H1 (cell line): Measurements from ENCODE around the gene BATF3. TPM values are rescaled to one million over a fixed set of nuclear protein-coding genes. Genes with fewer than 3 reads are reported as not detected.

Experiments used
- CTCF ChIA-PET: fragments of 300-600 bp; sonication (Branson Sonifier 250); formaldehyde crosslinking; loops from one replicate; lab custom pipeline; 2021; ENCODE audit not compliant: partially characterized antibody; lab: Charles Lee
- POLR2A ChIA-PET: fragments of 300-600 bp; sonication (Branson Sonifier 250); formaldehyde crosslinking; loops from one replicate; lab custom pipeline; 2021; ENCODE audit warnings: inconsistent platforms; ENCODE audit not compliant: partially characterized antibody; lab: Charles Lee
- DNase-seq, 2 experiments: peaks; one replicate each; pipeline versions ENCODE4 v3.0.0 to v3.0.0-alpha.2; 2010 to 2022; ENCODE audit warnings: low spot score in 2 of 2, low read depth in 1 of 2, mixed read lengths in 1 of 2
- FAIRE-seq: peaks from 2 replicates; lab custom pipeline; 2011; peaks lifted over from hg19 to GRCh38; lab: Jason Lieb, UNC
- H2AFZ ChIP-seq: 2 replicates; pipeline ENCODE4 v1.8.1; 2012; ENCODE audit warnings: low read length, inconsistent platforms
- H2AK5ac ChIP-seq: 2 replicates; pipeline ENCODE4 v1.6.1; 2013; ENCODE audit warnings: low read depth, low read length
- H2BK120ac ChIP-seq: replicated peaks from 2 replicates; pipeline ENCODE3; 2013; ENCODE audit warnings: low read depth, low read length, inconsistent platforms
- H2BK12ac ChIP-seq: 2 replicates; pipeline ENCODE4 v1.6.1; 2013; ENCODE audit warnings: low read depth, low read length
- H2BK15ac ChIP-seq: 2 replicates; pipeline ENCODE4 v1.6.1; 2013; ENCODE audit warnings: low read length
- H2BK20ac ChIP-seq: 2 replicates; pipeline ENCODE4 v1.6.1; 2013; ENCODE audit warnings: low read length
- H2BK5ac ChIP-seq: 2 replicates; pipeline ENCODE4 v1.6.1; 2013; ENCODE audit warnings: low read depth, low read length
- H3K14ac ChIP-seq: 2 replicates; pipeline ENCODE4 v1.6.1; 2013; ENCODE audit warnings: inconsistent platforms; ENCODE audit not compliant: insufficient read length
- H3K18ac ChIP-seq: 2 replicates; pipeline ENCODE4 v1.6.1; 2013; ENCODE audit warnings: low read length; ENCODE audit errors: extremely low read depth
- H3K23ac ChIP-seq: 2 replicates; pipeline ENCODE4 v1.6.1; 2013; ENCODE audit warnings: inconsistent platforms; ENCODE audit not compliant: insufficient read length
- H3K23me2 ChIP-seq: 2 replicates; pipeline ENCODE4 v1.6.1; 2013; ENCODE audit warnings: low read depth, low read length
- H3K27ac ChIP-seq: 2 replicates; pipeline ENCODE4 v1.6.1; 2011; ENCODE audit warnings: low read depth, low read length, inconsistent platforms
- H3K27me3 ChIP-seq, 4 experiments: replicated peaks in 1 of 4; 1 replicate in 1 of 4; 2 replicates in 3 of 4; pipeline versions ENCODE4 v1.6.1 to v1.8.1; 2011 to 2013; ENCODE audit warnings: low read length in 3 of 4, mild to moderate bottlenecking in 3 of 4, inconsistent platforms in 2 of 4, mixed read lengths in 2 of 4, moderate library complexity in 1 of 4; ENCODE audit not compliant: control insufficient read depth in 3 of 4, insufficient read depth in 3 of 4; ENCODE audit errors: extremely low read depth in 1 of 4
- H3K36me3 ChIP-seq, 4 experiments: 2 replicates each; pipeline versions ENCODE4 v1.6.1 to v1.8.1; 2011 to 2013; ENCODE audit warnings: mild to moderate bottlenecking in 4 of 4, low read length in 3 of 4, moderate library complexity in 2 of 4, control low read depth in 1 of 4, inconsistent platforms in 1 of 4; ENCODE audit not compliant: insufficient read depth in 4 of 4, control insufficient read depth in 2 of 4
- H3K4ac ChIP-seq: replicated peaks from 2 replicates; pipeline ENCODE3; 2013; ENCODE audit warnings: low read length, low read depth, mixed read lengths, inconsistent platforms; ENCODE audit not compliant: insufficient read length
- H3K4me1 ChIP-seq, 4 experiments: replicated peaks in 1 of 4; 1 replicate in 1 of 4; 2 replicates in 3 of 4; pipeline versions ENCODE4 v1.6.1 to v1.8.1; 2011 to 2013; ENCODE audit warnings: low read length in 3 of 4, inconsistent platforms in 2 of 4, mixed read lengths in 1 of 4; ENCODE audit not compliant: insufficient read depth in 4 of 4, control insufficient read depth in 3 of 4
- H3K4me2 ChIP-seq, 2 experiments: 2 replicates each; pipeline versions ENCODE4 v1.6.1 to v1.8.1; 2011 to 2013; ENCODE audit warnings: low read depth in 2 of 2, low read length in 2 of 2, control low read depth in 1 of 2, inconsistent platforms in 1 of 2, mild to moderate bottlenecking in 1 of 2; ENCODE audit not compliant: insufficient read depth in 1 of 2
- H3K4me3 ChIP-seq, 4 experiments: fragments of 200-600, 300-600 bp in 1 of 4; sonication (generic), shearing (Covaris generic), sonication (Bioruptor Twin) in 1 of 4; 2 replicates each; pipeline versions ENCODE4 v1.5.1 to v1.8.1; 2011 to 2016; ENCODE audit warnings: low read length in 4 of 4, low read depth in 3 of 4, control low read depth in 2 of 4, inconsistent platforms in 2 of 4, mild to moderate bottlenecking in 2 of 4, mixed read lengths in 1 of 4, moderate library complexity in 1 of 4; ENCODE audit not compliant: insufficient read depth in 2 of 4; ENCODE audit errors: extremely low read depth in 1 of 4
- H3K56ac ChIP-seq: replicated peaks from 2 replicates; pipeline ENCODE3; 2013; ENCODE audit warnings: low read depth, mild to moderate bottlenecking, mixed read lengths, low read length, inconsistent platforms; ENCODE audit not compliant: insufficient read length
- H3K79me1 ChIP-seq: 2 replicates; pipeline ENCODE4 v1.6.1; 2013; ENCODE audit warnings: low read depth, low read length, control low read depth
- H3K79me2 ChIP-seq, 2 experiments: 2 replicates each; pipeline versions ENCODE4 v1.6.1 to v1.8.1; 2012 to 2013; ENCODE audit warnings: low read length in 2 of 2, mild to moderate bottlenecking in 2 of 2, inconsistent platforms in 1 of 2; ENCODE audit not compliant: insufficient read depth in 2 of 2, control insufficient read depth in 1 of 2
- H3K9ac ChIP-seq, 4 experiments: replicated peaks in 1 of 4; 1 replicate in 1 of 4; 2 replicates in 3 of 4; pipeline versions ENCODE4 v1.6.1 to v1.8.1; 2011 to 2013; ENCODE audit warnings: low read depth in 3 of 4, low read length in 3 of 4, control low read depth in 2 of 4, mild to moderate bottlenecking in 2 of 4, moderate library complexity in 2 of 4, inconsistent platforms in 1 of 4; ENCODE audit errors: extremely low read depth in 1 of 4
- H3K9me3 ChIP-seq, 2 experiments: 2 replicates each; pipeline versions ENCODE4 v1.6.1 to v1.8.1; 2012 to 2013; ENCODE audit warnings: mild to moderate bottlenecking in 2 of 2, moderate library complexity in 2 of 2, control low read depth in 1 of 2, inconsistent platforms in 1 of 2, low read depth in 1 of 2, low read length in 1 of 2, mixed read lengths in 1 of 2; ENCODE audit not compliant: insufficient read depth in 2 of 2
- H4K20me1 ChIP-seq, 2 experiments: replicated peaks in 1 of 2; 2 replicates each; pipeline versions ENCODE3 to v1.8.1; 2011 to 2013; ENCODE audit warnings: inconsistent platforms in 2 of 2, low read length in 2 of 2, mild to moderate bottlenecking in 1 of 2; ENCODE audit not compliant: insufficient read depth in 2 of 2, control insufficient read depth in 1 of 2
- H4K5ac ChIP-seq: 2 replicates; pipeline ENCODE4 v1.6.1; 2013; ENCODE audit warnings: low read length, low read depth, mixed read lengths, inconsistent platforms; ENCODE audit not compliant: insufficient read length
- H4K8ac ChIP-seq: 2 replicates; pipeline ENCODE4 v1.8.0; 2013; ENCODE audit warnings: mild to moderate bottlenecking, moderate library complexity, low read length, inconsistent platforms; ENCODE audit not compliant: insufficient read depth; ENCODE audit errors: extremely low read depth
- H4K91ac ChIP-seq: replicated peaks from 2 replicates; pipeline ENCODE3; 2013; ENCODE audit warnings: low read length, mixed read lengths, inconsistent platforms; ENCODE audit not compliant: insufficient read length
- MAFK ChIP-seq: IDR thresholded peaks from 2 replicates; pipeline ENCODE4 v1.6.1; 2012; ENCODE audit warnings: low read depth, mild to moderate bottlenecking, improper control_type of control experiment, low read length
- PHF8 ChIP-seq: fragments of 200-600 bp; sonication (generic); conservative IDR thresholded peaks from 2 replicates; pipeline ENCODE4 v1.7.1; 2012; ENCODE audit warnings: low read depth, mild to moderate bottlenecking, inconsistent platforms, low read length, moderate library complexity
- POLR2AphosphoS5 ChIP-seq: IDR thresholded peaks from 2 replicates; pipeline ENCODE4 v1.6.1; 2011; ENCODE audit warnings: low read depth, low read length
- SAP30 ChIP-seq: fragments of 300-600 bp; sonication (generic); IDR thresholded peaks from 2 replicates; pipeline ENCODE4 v1.7.1; 2012; ENCODE audit warnings: low read length, moderate library complexity, mild to moderate bottlenecking, inconsistent platforms; ENCODE audit not compliant: insufficient read depth, insufficient replicate concordance
- SP1 ChIP-seq: IDR thresholded peaks from 2 replicates; pipeline ENCODE4 v1.6.1; 2011; ENCODE audit warnings: low read depth, low read length
- SRF ChIP-seq: IDR thresholded peaks from 2 replicates; pipeline ENCODE4 v1.6.1; 2011; ENCODE audit warnings: mild to moderate bottlenecking, low read depth, low read length, moderate library complexity
- TBP ChIP-seq: IDR thresholded peaks from 2 replicates; pipeline ENCODE4 v1.6.1; 2011; ENCODE audit warnings: low read depth, low read length, improper control_type of control experiment
- polyA plus RNA-seq, 7 experiments: library from polyadenylated mRNA; depleted of rRNA in 3 of 7; stranded (reverse) in 5 of 7; unstranded in 2 of 7; fragments of >200 nt in 5 of 7; fragments of 200-250 nt in 2 of 7; gene quantifications; 1 replicate in 5 of 7; 2 replicates in 1 of 7; 4 replicates in 1 of 7; pipeline versions ENCODE4 v1.2.1 to v1.2.3, GENCODE V29; 2011 to 2013; ENCODE audit warnings: missing spikeins in 2 of 7, mixed read lengths in 2 of 7
- total RNA-seq: library from RNA; stranded (reverse); fragmentation: NEBNext Ultra II Directional; extraction: Animal tissue kit (Norgen Biotek cat#: 25700); gene quantifications from 2 replicates; pipeline ENCODE4 v1.2.1, GENCODE V29; 2021

Gene BATF3
- total and polyA plus RNA-seq, 2 of the 8 experiments (the other 6 are each of a cell fraction or from before 2014, with no cell fraction given), result 6.3 TPM

GRCh38 chr1:212745303-212745702 is 45.7 kb upstream of the BATF3 start:
- Histone ChIP-seq H4K20me1 (peaks cover 0 to 2% of the 10 kb centered on the region in 2 experiments), H3K14ac (no peak overlapping the region), H3K79me2 (peaks cover 0 to 7% of the 10 kb centered on the region in 2 experiments; a peak in 2 of 4 replicates), H3K36me3 (peaks cover 0 to 4% (median 0%) of the 10 kb centered on the region in 4 experiments; a peak in 3 of 8 replicates), H4K8ac (no peak overlapping the region), H3K4ac (no peak overlapping the region), H3K9ac (no peak overlapping the region), H3K9me3 (no peaks in the 10 kb centered on the region), H3K23me2 (0 out of 2 replicates have a peak, but pooled peaks cover 3% of the 10 kb centered on the region), H3K4me1 (peaks cover 0 to 4% (median 3%) of the 10 kb centered on the region in 4 experiments; a peak in 3 of 7 replicates), H3K4me3 (no peak overlapping the region), H3K27me3 (no peaks in the 10 kb centered on the region), H3K4me2 (no peak overlapping the region), H3K18ac (no peak overlapping the region), H3K56ac (no peak overlapping the region), H4K5ac (no peak overlapping the region), H4K91ac (no peak overlapping the region), H2BK12ac (no peak overlapping the region), H2BK120ac (no peak overlapping the region), H2BK20ac (no peak overlapping the region), H2AFZ (no peak overlapping the region), H3K23ac (no peak overlapping the region), H2AK5ac (no peak overlapping the region), H3K79me1 (no peaks in the 10 kb centered on the region; the same call in 1 of the 2 replicates), H3K27ac (no peak overlapping the region), H2BK15ac (no peak overlapping the region), H2BK5ac (no peak overlapping the region)
- POLR2A ChIA-PET, result no interaction called here
- FAIRE-seq (no peak), DNase-seq (no peak)
- CTCF ChIA-PET, result interaction anchor here (0.9 to 1.7 kb wide), 7 partner anchors 9 to 289 kb away, joined by 3 to 5 read pairs (median 3); no protein-coding TSS in a partner anchor
- no peak for TF ChIP-seq SAP30
- TF ChIP-seq SP1, result no peak
- TF ChIP-seq SRF, result no peak
- no peak for TF ChIP-seq PHF8
- TF ChIP-seq POLR2AphosphoS5, result no peak
- no peak for TF ChIP-seq TBP
- no peak for TF ChIP-seq MAFK
